Testis (tissue), 2 donors: ENCODE data around the gene ERBB3.

ENCODE experiments used
- CTCF ChIP-seq, 3 experiments: fragments of 450-650 bp in 2 of 3; fragments of 200-600 bp in 1 of 3; sonication (generic) in 1 of 3; IDR thresholded peaks; one replicate each; pipeline ENCODE4 v1.5.1; 2016 to 2019; ENCODE audit warnings: antibody characterized with exemption in 3 of 3, mild to moderate bottlenecking in 2 of 3, moderate library complexity in 1 of 3
- POLR2A ChIP-seq: fragments of 450-650 bp; IDR thresholded peaks from one replicate; pipeline ENCODE4 v1.6.1; 2017; ENCODE audit warnings: antibody characterized with exemption, mild to moderate bottlenecking, moderate library complexity

- no peak for TF ChIP-seq CTCF (IDR thresholded peaks at IDR 0.05)
- TF ChIP-seq POLR2A, result no peak
Observed at GRCh38 chr12:56037161-56037560, 42.8 kb upstream of the ERBB3 start.
